ENCODE measurements around the gene DENND6B. TPM values are rescaled to one million over a fixed set of nuclear protein-coding genes. Genes with fewer than 3 reads are reported as not detected.

The DENND6B gene
- total RNA-seq, 6 experiments from 2014 or later: 0.98 to 4.1 (median 1.9) TPM

GRCh38 chr22:50289942-50290630 is 36.7 kb downstream of the DENND6B start:
- WGBS (ENCODE audit: insufficient coverage, low coverage, low lambda C conversion rate, missing lambda C conversion rate): no CpG with 5 or more reads among the region's 37 CpGs
- intact Hi-C loops (cut with DNase I): no loop called here
- peaks cover 6 to 48% (median 33%) of the 10 kb centered on the region in 4 donors for H3K36me3 ChIP-seq
- no peak overlapping the region for H3K27ac ChIP-seq
- no peak overlapping the region for H3K4me3 ChIP-seq
- no peaks in the 10 kb centered on the region for H3K27me3 ChIP-seq
- TF ChIP-seq POLR2A (IDR thresholded peaks at IDR 0.05) (no peak), CTCF (IDR thresholded peaks at IDR 0.05) (no peak)
- DNase-seq (no peak), ATAC-seq (no peak)
- no peaks in the 10 kb centered on the region for H3K9me3 ChIP-seq
- peaks cover 0 to 35% (median 16%) of the 10 kb centered on the region in 4 donors for H3K4me1 ChIP-seq

- WGBS (ENCODE audit: insufficient coverage, low coverage, low lambda C conversion rate, missing lambda C conversion rate): no CpG with 5 or more reads among the region's 57 CpGs
- TF ChIP-seq CTCF (IDR thresholded peaks at IDR 0.05): no peak
- no peak for TF ChIP-seq POLR2A (IDR thresholded peaks at IDR 0.05)
- no peak overlapping the region for H3K4me3 ChIP-seq
- no peaks in the 10 kb centered on the region for H3K27me3 ChIP-seq
- no peaks in the 10 kb centered on the region for H3K9me3 ChIP-seq
- ATAC-seq (no peak), DNase-seq (no peak)
- H3K36me3 ChIP-seq: peaks cover 6 to 54% (median 33%) of the 10 kb centered on the region in 4 donors
- no peak overlapping the region for H3K27ac ChIP-seq
- H3K4me1 ChIP-seq: peaks cover 0 to 27% (median 12%) of the 10 kb centered on the region in 4 donors
- intact Hi-C loops (cut with DNase I): no loop called here
Observed at GRCh38 chr22:50289151-50289941, 37.5 kb downstream of the DENND6B start.

- Histone ChIP-seq H3K27ac (no peak overlapping the region), H3K36me3 (peaks cover 6 to 67% (median 42%) of the 10 kb centered on the region in 4 donors), H3K27me3 (no peaks in the 10 kb centered on the region), H3K4me3 (no peak overlapping the region), H3K4me1 (peaks cover 0 to 11% (median 4%) of the 10 kb centered on the region in 4 donors), H3K9me3 (no peaks in the 10 kb centered on the region)
- intact Hi-C loops (cut with DNase I): no loop called here
- no peak for DNase-seq
- WGBS (ENCODE audit: insufficient coverage, low coverage, low lambda C conversion rate, missing lambda C conversion rate): 80% methylated on average over 1 of the region's 31 CpGs
- no peak for ATAC-seq
- TF ChIP-seq POLR2A (IDR thresholded peaks at IDR 0.05) (no peak), CTCF (IDR thresholded peaks at IDR 0.05) (no peak)
Observed at GRCh38 chr22:50287731-50288130, 39.1 kb downstream of the DENND6B start.

GRCh38 chr22:50286701-50287318 is 40.0 kb downstream of the DENND6B start:
- no peak for DNase-seq
- WGBS (ENCODE audit: insufficient coverage, low coverage, low lambda C conversion rate, missing lambda C conversion rate): 100% methylated on average over 1 of the region's 40 CpGs

More at GRCh38 chr22:50286701-50287318, 40.0 kb downstream of the DENND6B start:
- no peak overlapping the region for H3K4me3 ChIP-seq
- H3K9me3 ChIP-seq: no peaks in the 10 kb centered on the region
- intact Hi-C loops (cut with DNase I): no loop called here
- no peak for ATAC-seq
- H3K27me3 ChIP-seq: no peaks in the 10 kb centered on the region
- TF ChIP-seq CTCF (IDR thresholded peaks at IDR 0.05) (no peak), POLR2A (IDR thresholded peaks at IDR 0.05) (no peak)
- no peak overlapping the region for H3K27ac ChIP-seq
- peaks cover 6 to 75% (median 47%) of the 10 kb centered on the region in 4 donors for H3K36me3 ChIP-seq
- H3K4me1 ChIP-seq: peaks cover 0 to 2% (median 0%) of the 10 kb centered on the region in 4 donors
